Stimulated activated CD8-positive, alpha-beta memory T cell treated with anti-CD3 and anti-CD28 coated beads, Interleukin-4, amount 100 ng/mL, for 1 hour (primary cell): ENCODE measurements around the gene KRTAP4-11.
"Not testable (repeated sequence)": the region's sequence is repeated elsewhere in the genome, so short reads cannot be mapped to it uniquely, and the experiment has no call there.

Source experiments
- DNase-seq, 2 donors: peaks; one replicate each; pipeline ENCODE4 v3.0.0-alpha.2; 2020; ENCODE audit warnings: low read depth in 2 of 2, low spot score in 1 of 2

The KRTAP4-11 gene

DNA sequence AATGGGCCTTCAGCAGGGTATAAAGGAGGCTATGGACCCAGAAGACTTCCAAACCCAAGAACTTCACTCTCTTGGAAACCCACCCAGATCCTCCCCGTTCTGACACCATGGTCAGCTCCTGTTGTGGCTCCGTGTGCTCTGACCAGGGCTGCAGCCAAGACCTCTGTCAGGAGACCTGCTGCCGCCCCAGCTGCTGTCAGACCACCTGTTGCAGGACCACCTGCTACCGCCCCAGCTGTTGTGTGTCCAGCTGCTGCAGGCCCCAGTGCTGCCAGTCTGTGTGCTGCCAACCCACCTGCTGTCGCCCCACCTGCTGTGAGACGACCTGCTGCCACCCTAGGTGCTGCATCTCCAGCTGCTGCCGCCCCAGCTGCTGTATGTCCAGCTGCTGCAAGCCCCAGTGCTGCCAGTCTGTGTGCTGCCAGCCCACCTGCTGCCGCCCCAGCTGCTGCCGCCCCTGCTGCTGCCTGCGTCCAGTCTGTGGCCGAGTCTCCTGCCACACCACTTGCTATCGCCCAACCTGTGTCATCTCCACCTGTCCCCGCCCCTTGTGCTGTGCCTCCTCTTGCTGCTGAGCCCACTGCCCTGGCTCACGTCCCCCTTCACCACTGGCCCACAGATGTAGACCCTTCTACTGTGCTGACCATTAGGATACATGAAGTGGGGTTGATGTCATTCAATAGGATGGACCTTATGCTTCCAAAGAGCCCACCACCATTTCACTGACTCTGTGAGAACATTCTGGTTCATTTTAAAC lies 33.9 kb downstream of the KRTAP4-11 start, which contains the start of gene KRTAP4-7:
Gene KRTAP4-7 (plus strand): TSS at position 51 of the 757 bp plus-strand sequence. CDS start 57 bp downstream, at position 108.
- not testable (repeated sequence) for DNase-seq

DNA sequence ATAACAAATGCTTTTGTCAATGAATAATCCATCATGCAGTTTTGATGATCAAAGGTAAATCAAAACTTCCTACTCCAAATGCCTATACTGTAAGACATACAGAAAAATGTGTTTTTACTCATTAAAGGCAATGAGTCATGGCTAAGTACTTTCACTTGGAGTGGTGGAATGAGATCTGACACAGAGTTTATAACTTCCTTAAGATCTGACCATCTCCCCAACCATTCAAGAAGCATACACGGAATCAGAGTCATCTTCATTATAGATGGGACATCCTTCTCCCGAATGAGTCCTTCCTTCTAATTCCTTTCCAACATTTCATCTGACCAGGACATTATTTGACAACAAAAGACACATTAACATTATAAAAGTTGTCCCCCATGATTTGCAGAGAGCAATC lies 34.7 kb downstream of the KRTAP4-11 start:
- DNase-seq: not testable (repeated sequence)

DNA sequence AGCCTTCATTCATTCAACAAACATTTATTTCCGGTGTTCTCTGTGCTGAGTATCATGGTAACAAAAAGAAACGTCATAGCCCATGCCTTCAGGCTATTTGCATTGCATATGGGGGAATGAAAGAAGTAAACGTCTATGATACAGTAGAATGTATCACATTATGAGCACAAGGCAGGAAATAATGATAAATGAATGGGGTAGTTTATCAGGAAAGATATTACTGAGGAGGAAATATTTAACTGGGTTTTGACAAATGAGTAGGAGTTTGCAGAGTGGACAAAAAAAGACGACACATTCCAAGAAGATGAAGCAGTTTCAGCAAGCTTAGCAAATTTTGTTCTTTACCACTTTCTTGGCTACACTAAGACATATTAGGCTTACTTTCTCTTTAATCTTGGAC lies 35.5 kb downstream of the KRTAP4-11 start:
- DNase-seq: no peak

DNA sequence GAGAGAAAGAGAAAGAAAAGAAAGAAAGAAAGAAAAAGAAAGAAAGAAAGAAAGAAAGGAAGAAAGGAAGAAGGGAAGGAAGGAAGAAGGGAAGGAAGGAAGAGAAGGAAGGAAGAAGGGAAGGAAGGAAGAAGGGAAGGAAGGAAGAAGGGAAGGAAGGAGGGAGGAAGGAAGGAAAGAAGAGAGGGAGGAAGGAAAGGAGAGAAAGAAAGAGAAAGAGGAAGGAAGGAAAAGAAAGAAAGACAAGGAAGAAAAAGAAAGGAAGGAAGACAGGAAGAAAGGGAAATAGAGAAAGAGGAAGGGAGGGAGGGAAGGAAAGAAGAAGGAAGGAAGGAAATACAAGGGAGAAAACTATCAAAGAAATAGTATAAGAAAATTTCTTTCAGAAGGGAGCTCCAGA lies 41.4 kb downstream of the KRTAP4-11 start:
- no peak for DNase-seq

DNA sequence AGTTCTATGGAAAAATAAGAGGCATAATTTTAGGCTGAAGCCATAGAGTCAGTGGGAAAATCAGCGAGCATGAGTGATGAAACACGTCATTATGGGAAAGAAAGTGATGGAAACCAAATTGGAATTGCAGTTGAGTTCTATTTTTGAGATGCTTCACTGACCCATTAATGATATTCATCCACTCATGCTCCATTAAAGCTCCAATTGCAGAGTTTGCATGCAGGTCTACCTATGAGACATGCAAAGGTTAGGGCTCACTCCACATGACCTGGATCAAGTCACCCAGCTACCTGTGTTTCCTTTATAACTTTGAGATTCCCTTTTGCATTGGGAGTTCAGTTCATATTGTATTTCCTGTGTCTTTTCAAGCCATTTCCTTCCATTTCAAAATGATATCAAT lies 44.5 kb downstream of the KRTAP4-11 start:
- no peak for DNase-seq

DNA sequence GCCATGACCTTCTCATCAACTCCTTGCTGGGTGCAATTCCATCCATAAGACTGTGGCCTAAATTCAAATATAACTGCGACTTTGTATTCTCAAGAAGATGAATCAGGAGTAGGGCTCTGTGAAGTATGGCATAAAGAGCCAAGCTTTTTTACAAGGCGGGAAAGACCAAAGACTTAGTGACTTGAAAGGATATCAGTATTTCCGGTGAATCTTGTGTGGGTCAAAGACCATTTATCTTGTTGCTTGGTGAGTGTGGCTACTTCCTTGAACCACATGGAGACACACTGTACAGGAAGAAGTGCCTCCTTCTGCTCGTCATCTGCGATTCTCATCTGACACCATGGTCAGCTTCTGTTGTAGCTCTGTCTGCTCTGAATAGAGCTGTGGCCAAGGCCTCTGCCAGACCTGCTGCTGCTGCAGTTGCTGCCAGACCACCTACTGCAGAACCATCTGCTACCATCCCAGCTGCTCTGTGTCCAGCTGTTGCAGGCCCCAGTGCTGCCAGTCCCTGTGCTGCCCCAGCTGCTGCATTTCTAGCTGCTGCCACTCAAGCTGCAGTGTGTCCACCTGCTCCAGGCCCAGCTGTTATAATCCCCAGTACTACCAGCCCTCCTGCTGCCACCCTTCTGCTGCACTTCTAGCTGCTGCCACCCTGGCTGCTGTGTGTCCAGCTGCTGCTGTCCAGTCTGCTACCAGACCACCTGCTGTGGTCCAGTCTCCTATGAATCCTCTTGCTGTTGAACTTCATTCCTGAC lies 46.4 kb downstream of the KRTAP4-11 start:
- DNase-seq: no peak

DNA sequence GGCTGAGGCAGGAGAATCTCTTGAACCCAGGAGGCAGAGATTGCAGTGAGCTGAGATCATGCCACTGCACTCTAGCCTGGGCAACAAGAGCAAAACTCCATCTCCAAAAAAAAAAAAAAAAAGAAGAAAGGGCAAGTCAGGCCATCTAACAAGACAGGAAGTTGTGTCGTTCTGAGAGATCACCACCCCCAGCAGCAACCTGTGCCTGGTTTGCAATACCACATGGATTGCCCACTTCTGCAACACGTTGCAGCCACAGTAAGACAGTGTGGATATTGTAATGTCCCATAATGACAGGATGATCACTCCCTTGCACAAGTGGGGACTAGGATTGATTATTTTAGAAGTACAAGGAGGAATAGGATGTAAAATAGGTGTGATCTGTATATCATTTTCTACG lies 49.1 kb downstream of the KRTAP4-11 start:
- no peak for DNase-seq

DNA sequence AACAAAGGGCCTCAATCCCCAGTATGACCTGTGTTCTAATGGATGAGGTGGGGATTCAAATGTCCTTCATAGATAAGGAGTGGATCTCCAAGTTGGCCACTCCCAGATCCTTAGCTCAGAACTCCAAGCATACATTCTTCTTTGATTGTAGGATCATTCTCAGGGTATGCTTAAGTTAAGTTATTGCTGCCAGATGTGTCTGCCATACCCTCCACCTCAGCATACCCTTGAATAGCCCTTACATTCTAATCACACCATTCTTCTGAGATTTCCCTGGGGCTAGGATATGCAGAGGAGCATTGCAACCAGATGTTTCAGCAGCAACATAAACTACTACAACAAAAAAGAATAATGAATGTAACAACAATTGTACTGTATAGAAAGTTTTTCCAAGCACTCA lies 50.9 kb downstream of the KRTAP4-11 start:
- DNase-seq: no peak
